ENCODE measurements around the gene CEP128.

DNA sequence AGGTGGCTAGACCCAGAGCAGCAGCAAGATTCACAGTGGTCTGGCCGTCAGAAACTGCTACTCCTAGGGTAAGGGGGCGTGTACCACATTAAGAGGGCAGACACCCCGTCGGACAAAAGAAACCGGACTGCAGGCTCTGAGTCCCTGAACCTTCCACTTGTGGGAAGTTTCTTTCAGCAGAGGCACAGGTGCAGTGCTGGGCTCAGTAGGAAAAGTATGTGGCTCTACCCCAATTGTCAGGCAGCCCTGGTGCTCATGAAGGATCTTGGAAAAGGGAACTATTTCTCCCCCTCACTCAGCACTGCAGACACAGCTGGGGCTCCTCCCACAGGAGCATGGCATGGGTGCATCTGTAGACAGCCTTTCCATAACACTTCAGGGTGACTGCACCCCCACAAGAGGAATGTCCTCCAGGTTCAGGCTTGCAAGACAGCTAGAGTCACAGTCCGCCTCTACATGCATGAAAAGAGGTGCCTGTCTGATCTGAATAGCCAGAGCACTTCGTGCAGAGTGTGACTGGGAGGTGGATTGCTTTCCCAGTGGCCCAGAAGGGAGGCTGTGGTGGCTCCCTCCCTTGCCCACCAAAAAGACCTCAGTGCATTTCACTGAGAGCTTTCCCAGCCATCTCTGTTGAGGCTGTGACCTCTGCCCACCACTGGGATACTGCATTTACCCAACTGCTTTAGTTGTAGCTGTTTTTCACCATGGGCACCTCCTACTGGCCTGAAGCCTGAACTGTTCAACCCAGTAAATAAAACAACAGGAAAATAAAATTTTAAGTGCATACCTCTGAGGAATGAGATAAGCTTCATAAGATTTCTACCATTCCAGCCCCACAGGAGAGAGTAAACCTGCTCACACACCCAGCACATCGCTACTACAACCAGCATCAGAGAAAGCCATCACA is 14.2 kb downstream of the CEP128 start:
- TF ChIP-seq CTCF (conservative IDR thresholded peaks at IDR 0.05): no peak
- TF ChIP-seq EZH2 (IDR thresholded peaks at IDR 0.05; ENCODE audit: low read depth): no peak

Measured in PC-9 (cell line).